Nephron (organoid): ENCODE measurements around the gene TSKU.

Experiments used
- H3K27ac Mint-ChIP-seq, 3 experiments: 2 replicates each; pipeline ENCODE4 v1.8.0; 2020; ENCODE audit warnings: mixed read lengths in 3 of 3, mild to moderate bottlenecking in 2 of 3, moderate library complexity in 1 of 3
- H3K27me3 Mint-ChIP-seq: 2 replicates; pipeline ENCODE4 v1.8.0; 2021; ENCODE audit warnings: low read depth, mild to moderate bottlenecking, moderate library complexity, mixed read lengths
- H3K36me3 Mint-ChIP-seq: 2 replicates; pipeline ENCODE4 v1.8.0; 2020; ENCODE audit warnings: low read depth, mixed read lengths
- H3K4me1 Mint-ChIP-seq: 2 replicates; pipeline ENCODE4 v1.8.0; 2020; ENCODE audit warnings: mixed read lengths
- H3K4me3 Mint-ChIP-seq, 3 experiments: 2 replicates each; pipeline ENCODE4 v1.8.0; 2020; ENCODE audit warnings: mild to moderate bottlenecking in 3 of 3, mixed read lengths in 3 of 3, moderate library complexity in 2 of 3
- H3K9me3 Mint-ChIP-seq: 2 replicates; pipeline ENCODE4 v1.8.0; 2020; ENCODE audit warnings: mixed read lengths
- CTCF ChIP-seq, 3 experiments: fragments of 200-600 bp; sonication (generic); IDR thresholded peaks; one replicate each; pipeline ENCODE4 v1.5.0; 2021; ENCODE audit warnings: antibody characterized with exemption in 3 of 3; ENCODE audit not compliant: unreplicated experiment in 3 of 3

TSKU gene

GRCh38 chr11:76766521-76766920, 16.6 kb upstream of the TSKU start:
- no peak for TF ChIP-seq CTCF (IDR thresholded peaks at IDR 0.05; ENCODE audit: unreplicated experiment in 3 of 3)
- H3K9me3 Mint-ChIP-seq: no peaks in the 10 kb centered on the region

GRCh38 chr11:76767659-76768058, 15.5 kb upstream of the TSKU start:
- TF ChIP-seq CTCF (IDR thresholded peaks at IDR 0.05; ENCODE audit: unreplicated experiment in 3 of 3): no peak

More at GRCh38 chr11:76766521-76766920, 16.6 kb upstream of the TSKU start:
- H3K4me1 Mint-ChIP-seq: peaks cover 63% of the 10 kb centered on the region
- H3K4me3 Mint-ChIP-seq: no peak overlapping the region
- no peaks in the 10 kb centered on the region for H3K36me3 Mint-ChIP-seq
- H3K27me3 Mint-ChIP-seq: peaks cover 9% of the 10 kb centered on the region
- H3K27ac Mint-ChIP-seq: peak overlapping the region in 2 of 3 experiments; percentile 26 to 40

GRCh38 chr11:76768088-76768908, 14.9 kb upstream of the TSKU start:
- H3K36me3 Mint-ChIP-seq: no peaks in the 10 kb centered on the region
- no peak for TF ChIP-seq CTCF (IDR thresholded peaks at IDR 0.05; ENCODE audit: unreplicated experiment in 3 of 3)
- no peaks in the 10 kb centered on the region for H3K9me3 Mint-ChIP-seq
- peak overlapping the region; percentile 40 to 51 (median 43) for H3K27ac Mint-ChIP-seq
- H3K4me1 Mint-ChIP-seq: peaks cover 77% of the 10 kb centered on the region
- H3K4me3 Mint-ChIP-seq: no peak overlapping the region
- peaks cover 9% of the 10 kb centered on the region for H3K27me3 Mint-ChIP-seq

More at GRCh38 chr11:76767659-76768058, 15.5 kb upstream of the TSKU start:
- Mint-ChIP-seq H3K9me3 (no peaks in the 10 kb centered on the region), H3K36me3 (no peaks in the 10 kb centered on the region), H3K27ac (peak overlapping the region; percentile 40 to 51 (median 43)), H3K4me1 (peaks cover 74% of the 10 kb centered on the region), H3K4me3 (no peak overlapping the region), H3K27me3 (peaks cover 9% of the 10 kb centered on the region)

GRCh38 chr11:76768909-76769560, 14.1 kb upstream of the TSKU start:
- Mint-ChIP-seq H3K4me1 (peaks cover 77% of the 10 kb centered on the region), H3K27ac (peak overlapping the region; percentile 40 to 51 (median 43)), H3K9me3 (no peaks in the 10 kb centered on the region), H3K27me3 (peaks cover 9% of the 10 kb centered on the region), H3K36me3 (no peaks in the 10 kb centered on the region), H3K4me3 (no peak overlapping the region)
- TF ChIP-seq CTCF (IDR thresholded peaks at IDR 0.05; ENCODE audit: unreplicated experiment in 3 of 3): no peak

- TF ChIP-seq CTCF (IDR thresholded peaks at IDR 0.05; ENCODE audit: unreplicated experiment in 3 of 3): no peak
- H3K4me1 Mint-ChIP-seq: peaks cover 77% of the 10 kb centered on the region
- peaks cover 9% of the 10 kb centered on the region for H3K27me3 Mint-ChIP-seq
- H3K36me3 Mint-ChIP-seq: no peaks in the 10 kb centered on the region
- no peaks in the 10 kb centered on the region for H3K9me3 Mint-ChIP-seq
- no peak overlapping the region for H3K4me3 Mint-ChIP-seq
- peak overlapping the region; percentile 82 to 96 (median 94) for H3K27ac Mint-ChIP-seq
Observed at GRCh38 chr11:76769645-76770586, 13.2 kb upstream of the TSKU start.
